Measurements from ENCODE around the gene TGFBR1.
A peak's percentile ranks its signal among the peaks of the same experiment; 100 is the strongest.

TGFBR1 gene

DNA sequence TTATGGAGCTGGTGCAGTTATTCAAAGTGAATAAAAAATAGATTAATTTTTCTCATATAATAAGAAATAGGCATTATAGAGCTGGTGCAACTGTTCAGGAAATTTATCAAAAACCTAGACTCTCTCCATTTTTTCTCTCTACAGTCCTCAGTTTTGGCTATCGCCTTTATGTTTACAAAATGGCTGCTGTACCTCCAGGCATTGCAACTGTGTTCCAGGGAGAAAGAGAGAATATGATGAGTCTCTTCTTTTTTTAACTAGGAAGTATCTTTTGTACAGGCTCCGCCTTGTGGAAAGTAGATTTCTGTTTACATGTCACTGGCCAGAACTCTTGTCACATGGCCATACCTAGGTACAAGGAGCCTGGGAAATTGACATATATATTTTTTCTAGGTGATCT lies 3.1 kb upstream of the TGFBR1 start:
- Histone ChIP-seq H3K4me1 (ENCODE audit: insufficient read depth, low read length) (peaks cover 32% of the 10 kb centered on the region), H3K4me2 (ENCODE audit: insufficient read depth, low read length) (no peak overlapping the region), H4K20me1 (ENCODE audit: insufficient read depth, low read length) (peaks cover 2% of the 10 kb centered on the region; the same call in 1 of the 2 replicates), H3K9ac (ENCODE audit: low read depth, low read length) (no peak overlapping the region), H3K27me3 (ENCODE audit: insufficient read depth, low read length, poor library complexity) (no peaks in the 10 kb centered on the region), H3K36me3 (ENCODE audit: insufficient read depth, low read length) (no peaks in the 10 kb centered on the region), H3K79me2 (ENCODE audit: insufficient read depth, low read length) (peaks cover 14% of the 10 kb centered on the region), H2AFZ (ENCODE audit: low read depth, low read length) (no peak overlapping the region), H3K4me3 (ENCODE audit: low read depth in 1 of 2, low read length in 2 of 2) (no peak overlapping the region), H3K27ac (ENCODE audit: low read length) (no peak overlapping the region), H3K9me3 (ENCODE audit: insufficient read depth, low read length, severe bottlenecking) (no peaks in the 10 kb centered on the region)
- no peak for DNase-seq
- ATAC-seq (ENCODE audit: insufficient read depth, low read depth) = no peak
- TF ChIP-seq, protein P1, sequence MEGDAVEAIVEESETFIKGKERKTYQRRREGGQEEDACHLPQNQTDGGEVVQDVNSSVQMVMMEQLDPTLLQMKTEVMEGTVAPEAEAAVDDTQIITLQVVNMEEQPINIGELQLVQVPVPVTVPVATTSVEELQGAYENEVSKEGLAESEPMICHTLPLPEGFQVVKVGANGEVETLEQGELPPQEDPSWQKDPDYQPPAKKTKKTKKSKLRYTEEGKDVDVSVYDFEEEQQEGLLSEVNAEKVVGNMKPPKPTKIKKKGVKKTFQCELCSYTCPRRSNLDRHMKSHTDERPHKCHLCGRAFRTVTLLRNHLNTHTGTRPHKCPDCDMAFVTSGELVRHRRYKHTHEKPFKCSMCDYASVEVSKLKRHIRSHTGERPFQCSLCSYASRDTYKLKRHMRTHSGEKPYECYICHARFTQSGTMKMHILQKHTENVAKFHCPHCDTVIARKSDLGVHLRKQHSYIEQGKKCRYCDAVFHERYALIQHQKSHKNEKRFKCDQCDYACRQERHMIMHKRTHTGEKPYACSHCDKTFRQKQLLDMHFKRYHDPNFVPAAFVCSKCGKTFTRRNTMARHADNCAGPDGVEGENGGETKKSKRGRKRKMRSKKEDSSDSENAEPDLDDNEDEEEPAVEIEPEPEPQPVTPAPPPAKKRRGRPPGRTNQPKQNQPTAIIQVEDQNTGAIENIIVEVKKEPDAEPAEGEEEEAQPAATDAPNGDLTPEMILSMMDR (IDR thresholded peaks at IDR 0.05; ENCODE audit: borderline replicate concordance, extremely low read depth, low read length, poor library complexity, severe bottlenecking) = no peak
- no peak for TF ChIP-seq EZH2 (IDR thresholded peaks at IDR 0.05; ENCODE audit: borderline replicate concordance, low read depth, low read length, severe bottlenecking)

DNA sequence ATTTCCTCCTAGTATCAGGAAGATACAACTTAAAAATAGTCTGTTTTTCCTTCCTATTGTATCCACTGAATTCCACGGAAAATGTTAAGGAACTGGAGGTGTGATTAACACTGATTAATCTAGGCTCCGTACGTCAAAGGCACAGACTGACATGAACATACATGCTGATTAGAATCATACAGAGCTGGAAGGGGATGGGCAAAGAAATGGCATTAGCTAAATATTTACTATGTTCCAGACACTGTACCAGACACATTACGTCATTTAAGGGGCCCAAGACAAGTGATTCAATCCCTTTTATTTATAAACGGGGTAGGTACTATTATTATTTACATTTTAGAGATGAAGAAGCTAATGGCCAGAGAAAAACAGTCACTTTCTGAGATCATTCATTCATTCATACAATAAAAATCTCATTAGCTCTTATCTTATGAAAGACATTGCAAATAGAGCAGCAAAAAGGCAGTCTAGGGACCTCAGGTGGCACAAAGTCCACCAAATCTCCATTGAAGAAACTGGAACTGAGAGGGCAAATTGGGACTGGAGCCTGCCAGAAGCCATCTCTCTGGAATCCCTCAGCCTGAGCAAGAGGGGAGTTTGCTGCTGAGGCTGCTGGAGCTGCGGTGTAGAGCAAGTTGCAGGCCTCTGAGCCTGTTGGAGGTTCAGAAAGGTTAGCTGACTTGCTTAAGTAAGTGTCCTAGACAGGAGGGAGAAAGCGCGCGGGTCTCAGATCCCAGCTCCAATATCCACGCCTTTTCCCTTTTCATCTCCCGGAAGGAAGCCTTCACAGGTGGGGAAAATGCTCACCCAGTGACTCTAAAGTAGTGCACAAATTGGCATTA lies 1.6 kb upstream of the TGFBR1 start:
- no peak for ATAC-seq (ENCODE audit: insufficient read depth, low read depth)
- Histone ChIP-seq H3K4me3 (ENCODE audit: low read depth in 1 of 2, low read length in 2 of 2) (no peak overlapping the region), H3K27ac (ENCODE audit: low read length) (no peak overlapping the region), H3K36me3 (ENCODE audit: insufficient read depth, low read length) (no peaks in the 10 kb centered on the region), H3K9ac (ENCODE audit: low read depth, low read length) (no peak overlapping the region), H3K9me3 (ENCODE audit: insufficient read depth, low read length, severe bottlenecking) (no peaks in the 10 kb centered on the region), H4K20me1 (ENCODE audit: insufficient read depth, low read length) (peaks cover 6% of the 10 kb centered on the region; the same call in 1 of the 2 replicates), H3K4me2 (ENCODE audit: insufficient read depth, low read length) (no peak overlapping the region), H3K4me1 (ENCODE audit: insufficient read depth, low read length) (peaks cover 47% of the 10 kb centered on the region), H2AFZ (ENCODE audit: low read depth, low read length) (no peak overlapping the region; the same call in 1 of the 2 replicates), H3K79me2 (ENCODE audit: insufficient read depth, low read length) (peaks cover 28% of the 10 kb centered on the region), H3K27me3 (ENCODE audit: insufficient read depth, low read length, poor library complexity) (no peaks in the 10 kb centered on the region)
- no peak for TF ChIP-seq EZH2 (IDR thresholded peaks at IDR 0.05; ENCODE audit: borderline replicate concordance, low read depth, low read length, severe bottlenecking)
- TF ChIP-seq, protein P1 (IDR thresholded peaks at IDR 0.05; ENCODE audit: borderline replicate concordance, extremely low read depth, low read length, poor library complexity, severe bottlenecking) = no peak
- DNase-seq = no peak

DNA sequence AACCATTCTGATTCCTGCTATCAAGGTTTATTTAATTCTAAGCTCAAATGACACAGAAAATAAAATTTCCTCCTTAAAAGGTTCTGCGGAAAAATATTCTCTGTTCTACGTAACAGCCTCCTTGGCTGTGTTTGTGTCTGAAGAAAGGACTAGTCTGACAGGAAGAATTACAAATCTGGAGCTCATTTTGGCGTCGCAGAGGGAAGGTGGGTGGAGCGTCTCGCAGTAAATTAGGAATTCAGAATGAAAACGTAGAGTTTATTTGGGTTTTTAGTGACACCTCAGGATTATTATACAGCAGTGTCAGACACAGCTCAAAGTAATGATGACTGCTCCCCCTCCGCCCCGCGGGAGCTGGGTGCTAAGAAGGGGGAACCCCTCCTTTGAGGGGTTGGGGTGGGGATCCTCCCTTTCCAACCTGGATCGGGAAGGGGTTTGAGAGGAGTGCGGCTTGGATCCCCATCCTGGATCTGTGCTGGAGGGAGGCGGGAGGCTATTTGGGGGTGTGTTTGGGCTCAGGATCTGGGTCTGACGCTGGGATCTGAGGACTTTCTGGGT lies 933 bp upstream of the TGFBR1 start:
- H3K79me2 ChIP-seq (ENCODE audit: insufficient read depth, low read length) = peaks cover 35% of the 10 kb centered on the region
- DNase-seq (no peak), ATAC-seq (ENCODE audit: insufficient read depth, low read depth) (no peak)
- peaks cover 10% of the 10 kb centered on the region; the same call in 1 of the 2 replicates for H4K20me1 ChIP-seq (ENCODE audit: insufficient read depth, low read length)
- TF ChIP-seq EZH2 (IDR thresholded peaks at IDR 0.05; ENCODE audit: borderline replicate concordance, low read depth, low read length, severe bottlenecking) = no peak
- TF ChIP-seq, protein P1 (IDR thresholded peaks at IDR 0.05; ENCODE audit: borderline replicate concordance, extremely low read depth, low read length, poor library complexity, severe bottlenecking) = no peak
- H3K9me3 ChIP-seq (ENCODE audit: insufficient read depth, low read length, severe bottlenecking) = no peaks in the 10 kb centered on the region
- H3K27me3 ChIP-seq (ENCODE audit: insufficient read depth, low read length, poor library complexity) = no peaks in the 10 kb centered on the region
- peak overlapping the region; percentile 80 for H3K4me2 ChIP-seq (ENCODE audit: insufficient read depth, low read length)
- peak overlapping the region; percentile 61 for H3K27ac ChIP-seq (ENCODE audit: low read length)
- peaks cover 54% of the 10 kb centered on the region for H3K4me1 ChIP-seq (ENCODE audit: insufficient read depth, low read length)
- H3K36me3 ChIP-seq (ENCODE audit: insufficient read depth, low read length) = no peaks in the 10 kb centered on the region
- H2AFZ ChIP-seq (ENCODE audit: low read depth, low read length) = peak overlapping the region; percentile 89
- H3K4me3 ChIP-seq (ENCODE audit: low read depth in 1 of 2, low read length in 2 of 2) = peak overlapping the region in 1 of 2 experiments; percentile 81; a peak in 3 of 4 replicates
- H3K9ac ChIP-seq (ENCODE audit: low read depth, low read length) = peak overlapping the region; percentile 82
